HL-60 (cell line): ENCODE results near the gene SLC8A2.

Experiments
- CTCF ChIP-seq: IDR thresholded peaks from one replicate; pipeline ENCODE4 v1.5.1; 2011; ENCODE audit warnings: low read length, control low read depth, inconsistent platforms; ENCODE audit not compliant: insufficient read depth
- GABPA ChIP-seq: IDR thresholded peaks from 2 replicates; pipeline ENCODE4 v1.6.1; 2012; ENCODE audit warnings: low read depth

- no peak for TF ChIP-seq GABPA
- TF ChIP-seq CTCF, result no peak
These were observed 34.2 kb downstream of the SLC8A2 start for GRCh38 chr19:47437500-47437899.
